ENCODE measurements around the gene UQCR11. TPM values are rescaled to one million over a fixed set of nuclear protein-coding genes. Genes with fewer than 3 reads are reported as not detected.

The UQCR11 gene
- total and polyA plus RNA-seq, 2 of the 4 experiments (the other 2 are of a cell fraction), result 29.2 to 177 TPM

DNA sequence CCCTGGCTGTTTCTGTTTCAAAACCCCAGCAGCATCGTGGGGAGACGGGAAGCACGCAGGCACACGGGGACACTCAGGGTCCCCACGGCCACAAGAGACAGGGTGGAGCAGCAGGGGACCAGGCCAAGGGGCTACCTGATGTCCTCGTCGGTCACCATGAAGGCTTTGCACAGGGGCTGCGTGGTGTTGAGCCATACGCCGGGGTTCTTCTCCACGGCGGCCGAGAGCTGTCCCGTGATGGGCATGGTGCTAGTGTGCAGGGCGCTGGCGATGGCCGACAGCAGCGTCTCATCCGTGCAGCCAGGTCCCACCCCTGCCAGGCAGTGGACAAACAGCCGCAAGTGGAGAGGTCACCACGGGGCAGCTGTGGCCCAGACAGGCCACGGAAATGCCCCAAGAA is 24.3 kb downstream of the UQCR11 start:
- no peak for ATAC-seq (ENCODE audit: low read depth)
- Histone ChIP-seq H3K9me3 (ENCODE audit: control insufficient read depth, insufficient read depth, low read length) (no peaks in the 10 kb centered on the region), H3K4me3 (ENCODE audit: insufficient read depth, low read depth, low read length) (no peak overlapping the region), H2BK120ac (ENCODE audit: low read depth, low read length) (no peak overlapping the region), H3K23ac (ENCODE audit: low read depth, low read length) (no peak overlapping the region), H3K27ac (ENCODE audit: insufficient read depth, low read length) (no peak overlapping the region), H3K79me1 (ENCODE audit: low read depth in 1 of 2, low read length in 2 of 2) (peaks cover 11 to 34% of the 10 kb centered on the region in 2 experiments), H3K4me1 (ENCODE audit: control insufficient read depth, insufficient read depth, low read length) (no peaks in the 10 kb centered on the region), H2AK9ac (replicated peaks; ENCODE audit: low read depth, low read length, poor library complexity) (no peak overlapping the region), H3K9ac (ENCODE audit: low read depth, low read length) (no peak overlapping the region), H4K5ac (ENCODE audit: low read depth, low read length) (no peak overlapping the region), H2AK5ac (ENCODE audit: low read depth, low read length) (no peak overlapping the region), H2BK5ac (ENCODE audit: low read depth, low read length, poor library complexity, severe bottlenecking) (no peak overlapping the region), H2BK20ac (ENCODE audit: low read depth, low read length) (no peak overlapping the region), H4K8ac (ENCODE audit: low read depth in 2 of 2, low read length in 2 of 2) (no peak overlapping the region), H3K4me2 (ENCODE audit: low read depth, low read length) (no peak overlapping the region), H3K14ac (replicated peaks; ENCODE audit: low read depth, low read length) (no peak overlapping the region), H3K27me3 (ENCODE audit: control insufficient read depth, insufficient read depth, low read length) (no peaks in the 10 kb centered on the region), H3K9me1 (ENCODE audit: insufficient read depth, low read length) (peaks cover 6% of the 10 kb centered on the region), H3K56ac (ENCODE audit: extremely low read depth, insufficient read depth, low read length) (no peak overlapping the region), H4K91ac (ENCODE audit: insufficient read depth, low read depth, low read length) (no peak overlapping the region), H3K36me3 (ENCODE audit: control insufficient read depth, insufficient read depth, low read length) (peaks cover 59% of the 10 kb centered on the region), H2BK15ac (ENCODE audit: low read depth, low read length) (no peak overlapping the region), H3K18ac (ENCODE audit: low read depth, low read length) (no peak overlapping the region), H3K4ac (ENCODE audit: low read depth, low read length) (no peak overlapping the region), H4K20me1 (ENCODE audit: insufficient read depth, low read length) (peaks cover 12% of the 10 kb centered on the region), H2AFZ (replicated peaks; ENCODE audit: low read length, poor library complexity) (no peak overlapping the region)
- no peak for DNase-seq
- intact Hi-C loops (cut with micrococcal nuclease), result no loop called here
- 90% methylated on average over 21 of the region's 22 CpGs; no CpG with 5 or more reads in 1 of the 2 experiments for WGBS, 2 experiments (ENCODE audit: extremely low coverage in 2 of 2, insufficient read length in 1 of 2)
- dilution Hi-C loops (cut with HindIII; ENCODE audit: low sequenced_read_pairs, unreplicated experiment), result no loop called here
- ChIA-PET CTCF (no interaction called here), POLR2A (ENCODE audit: unreplicated experiment) (interaction anchor here (0.7 kb wide), 1 partner anchor 12 kb away, joined by 5 read pairs; no protein-coding TSS in a partner anchor)
- TF ChIP-seq NFE2L2 (IDR thresholded peaks at IDR 0.05; ENCODE audit: low read depth, low read length), result no peak
- TF ChIP-seq POLR2A (IDR thresholded peaks at IDR 0.05; ENCODE audit: low read depth, low read length), result no peak
- TF ChIP-seq RFX5 (IDR thresholded peaks at IDR 0.05; ENCODE audit: low read depth, low read length), result no peak
- TF ChIP-seq, protein P1, sequence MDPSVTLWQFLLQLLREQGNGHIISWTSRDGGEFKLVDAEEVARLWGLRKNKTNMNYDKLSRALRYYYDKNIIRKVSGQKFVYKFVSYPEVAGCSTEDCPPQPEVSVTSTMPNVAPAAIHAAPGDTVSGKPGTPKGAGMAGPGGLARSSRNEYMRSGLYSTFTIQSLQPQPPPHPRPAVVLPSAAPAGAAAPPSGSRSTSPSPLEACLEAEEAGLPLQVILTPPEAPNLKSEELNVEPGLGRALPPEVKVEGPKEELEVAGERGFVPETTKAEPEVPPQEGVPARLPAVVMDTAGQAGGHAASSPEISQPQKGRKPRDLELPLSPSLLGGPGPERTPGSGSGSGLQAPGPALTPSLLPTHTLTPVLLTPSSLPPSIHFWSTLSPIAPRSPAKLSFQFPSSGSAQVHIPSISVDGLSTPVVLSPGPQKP (IDR thresholded peaks at IDR 0.05; ENCODE audit: borderline replicate concordance, low read depth, low read length), result no peak
- TF ChIP-seq CEBPB (IDR thresholded peaks at IDR 0.05; ENCODE audit: low read depth, low read length), result no peak
- TF ChIP-seq RAD21 (IDR thresholded peaks at IDR 0.05; ENCODE audit: low read length), result no peak
- no peak for TF ChIP-seq MXI1 (IDR thresholded peaks at IDR 0.05; ENCODE audit: borderline replicate concordance, low read depth, low read length)
- TF ChIP-seq BHLHE40 (IDR thresholded peaks at IDR 0.05; ENCODE audit: low read depth, low read length), result no peak
- TF ChIP-seq FOS (IDR thresholded peaks at IDR 0.05; ENCODE audit: low read depth, low read length), result no peak
- TF ChIP-seq MAZ (IDR thresholded peaks at IDR 0.05; ENCODE audit: borderline replicate concordance, low read depth, low read length), result no peak
- no peak for TF ChIP-seq MAFK (IDR thresholded peaks at IDR 0.05; ENCODE audit: low read depth, low read length)
- TF ChIP-seq, protein P2, sequence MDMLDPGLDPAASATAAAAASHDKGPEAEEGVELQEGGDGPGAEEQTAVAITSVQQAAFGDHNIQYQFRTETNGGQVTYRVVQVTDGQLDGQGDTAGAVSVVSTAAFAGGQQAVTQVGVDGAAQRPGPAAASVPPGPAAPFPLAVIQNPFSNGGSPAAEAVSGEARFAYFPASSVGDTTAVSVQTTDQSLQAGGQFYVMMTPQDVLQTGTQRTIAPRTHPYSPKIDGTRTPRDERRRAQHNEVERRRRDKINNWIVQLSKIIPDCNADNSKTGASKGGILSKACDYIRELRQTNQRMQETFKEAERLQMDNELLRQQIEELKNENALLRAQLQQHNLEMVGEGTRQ (IDR thresholded peaks at IDR 0.05; ENCODE audit: low read depth, low read length), result no peak
- TF ChIP-seq RCOR1 (IDR thresholded peaks at IDR 0.05; ENCODE audit: insufficient replicate concordance, low read length), result no peak
- TF ChIP-seq, protein P3, sequence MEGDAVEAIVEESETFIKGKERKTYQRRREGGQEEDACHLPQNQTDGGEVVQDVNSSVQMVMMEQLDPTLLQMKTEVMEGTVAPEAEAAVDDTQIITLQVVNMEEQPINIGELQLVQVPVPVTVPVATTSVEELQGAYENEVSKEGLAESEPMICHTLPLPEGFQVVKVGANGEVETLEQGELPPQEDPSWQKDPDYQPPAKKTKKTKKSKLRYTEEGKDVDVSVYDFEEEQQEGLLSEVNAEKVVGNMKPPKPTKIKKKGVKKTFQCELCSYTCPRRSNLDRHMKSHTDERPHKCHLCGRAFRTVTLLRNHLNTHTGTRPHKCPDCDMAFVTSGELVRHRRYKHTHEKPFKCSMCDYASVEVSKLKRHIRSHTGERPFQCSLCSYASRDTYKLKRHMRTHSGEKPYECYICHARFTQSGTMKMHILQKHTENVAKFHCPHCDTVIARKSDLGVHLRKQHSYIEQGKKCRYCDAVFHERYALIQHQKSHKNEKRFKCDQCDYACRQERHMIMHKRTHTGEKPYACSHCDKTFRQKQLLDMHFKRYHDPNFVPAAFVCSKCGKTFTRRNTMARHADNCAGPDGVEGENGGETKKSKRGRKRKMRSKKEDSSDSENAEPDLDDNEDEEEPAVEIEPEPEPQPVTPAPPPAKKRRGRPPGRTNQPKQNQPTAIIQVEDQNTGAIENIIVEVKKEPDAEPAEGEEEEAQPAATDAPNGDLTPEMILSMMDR (conservative IDR thresholded peaks at IDR 0.05; ENCODE audit: low read depth, low read length), result no peak
- no peak for TF ChIP-seq CHD1 (IDR thresholded peaks at IDR 0.05; ENCODE audit: low read depth, low read length)
- no peak for TF ChIP-seq SMC3 (IDR thresholded peaks at IDR 0.05; ENCODE audit: low read depth, low read length)
- no TSS peak for BruUV-seq (replicated peaks)
- in situ Hi-C loops (cut with MboI; ENCODE audit: low sequenced_read_pairs), result no loop called here

Data from IMR-90 (cell line).